Heart right ventricle (tissue), 16 donors: ENCODE data around the gene FAM200A. TPM values are rescaled to one million over a fixed set of nuclear protein-coding genes. Genes with fewer than 3 reads are reported as not detected.

Experiments used
- ATAC-seq, 8 donors: fragments of 200-7000 bp; cut with Tn5 transposase; one replicate each; pipeline ENCODE4 v1.9.1; 2020; ENCODE audit warnings: mild to moderate bottlenecking in 8 of 8, moderate library complexity in 8 of 8, moderate number of reproducible peaks in 1 of 8
- DNase-seq, 2 donors: peaks; one replicate each; pipeline ENCODE4 v3.0.0-alpha.2; 2020
- H3K27ac ChIP-seq, 10 donors: fragments of 200-600 bp; sonication (generic) in 2 of 10; one replicate each; pipeline versions ENCODE4 v1.5.0 to v1.8.0; 2020 to 2022; ENCODE audit warnings: mild to moderate bottlenecking in 3 of 10
- H3K27me3 ChIP-seq, 7 donors: fragments of 200-600 bp; one replicate each; pipeline ENCODE4 v1.8.0; 2021 to 2022; ENCODE audit warnings: mild to moderate bottlenecking in 2 of 7
- H3K36me3 ChIP-seq, 9 donors: fragments of 200-600 bp; sonication (generic) in 1 of 9; one replicate each; pipeline versions ENCODE4 v1.5.0 to v1.8.0; 2020 to 2022; ENCODE audit warnings: mild to moderate bottlenecking in 2 of 9
- H3K4me1 ChIP-seq, 9 donors: fragments of 200-600 bp; sonication (generic) in 1 of 9; one replicate each; pipeline versions ENCODE4 v1.5.0 to v1.8.0; 2020 to 2022; ENCODE audit warnings: mild to moderate bottlenecking in 4 of 9
- H3K4me3 ChIP-seq, 10 donors: fragments of 200-600 bp; sonication (generic) in 2 of 10; one replicate each; pipeline versions ENCODE4 v1.5.0 to v1.8.0; 2020 to 2022; ENCODE audit warnings: mild to moderate bottlenecking in 7 of 10, moderate library complexity in 2 of 10
- H3K9me3 ChIP-seq, 11 donors: fragments of 200-600 bp in 10 of 11; sonication (generic) in 2 of 11; one replicate each; pipeline versions ENCODE4 v1.5.0 to v1.8.0; 2013 to 2022; ENCODE audit warnings: mild to moderate bottlenecking in 2 of 11, control low read depth in 1 of 11, moderate library complexity in 1 of 11
- CTCF ChIP-seq, 9 donors: fragments of 200-600 bp; sonication (generic) in 2 of 9; IDR thresholded peaks; one replicate each; pipeline versions ENCODE4 v1.5.0 to v1.8.0; 2021 to 2022; ENCODE audit warnings: antibody characterized with exemption in 9 of 9, mild to moderate bottlenecking in 5 of 9, moderate library complexity in 1 of 9
- WGBS, 2 donors: extraction: QIAGEN DNeasy Blood & Tissue Kit; methylation state at CpG; one replicate each; pipeline ENCODE4 v1.1.7; 2013; ENCODE audit warnings: inconsistent platforms in 1 of 2; 5-methylcytosine and 5-hydroxymethylcytosine counted together
- intact Hi-C, 10 donors: fragments of 100-400 bp; cut with DNase I; formaldehyde crosslinking; loops; one replicate each; pipeline versions ENCODE4 v1.11.1 to v1.14.2; 2022
- long read RNA-seq, 3 donors: library from polyadenylated mRNA; unstranded; transcript quantifications; one replicate each; pipeline ENCODE4 v2.0.0, GENCODE V29; 2020 to 2021
- polyA plus RNA-seq, 2 donors: library from polyadenylated mRNA; stranded (reverse); fragments of 200-250 nt; gene quantifications; one replicate each; pipeline ENCODE4 v1.2.3, GENCODE V29; 2013
- total RNA-seq, 10 donors: library from RNA; stranded (reverse); fragmentation: NEBNext Ultra II Directional in 3 of 10; extraction: Animal tissue kit (Norgen Biotek cat#: 25700) in 3 of 10; gene quantifications; one replicate each; pipeline versions ENCODE4 v1.2.1 to v1.2.4, GENCODE V29; 2021 to 2023
- donor health status: Arrhythmogenic right ventricular cardiomyopathy.
- donor health status: ischemic (EF 13 %, LVEDD 7.1; RV severe dilation, severe dysfunction).
- donor health status: healthy with polysubstance abuse.
- donor health status: DM: no; HTN: yes; CAD: no.
- donor health status: DM: no; HTN: no; CAD: no.
- donor health status: ischemic (EF 25% LVEDD 6.9; RV normal size, moderate dysfunction).
- donor health status: ischemic (EF 25% LVEDD 5.7; RV mildly dilated, moderate dysfunction).
- donor health status: healthy.
- donor health status: DM: yes; HTN: yes; CAD: no.
- donor health status: Ischemic cardiomyopathy.
- donor health status: ischemic (EF 35%, LVEDD 5.7; RV mildly dilated, moderate dysfunction).
- donor health status: nonischemic (EF 11% LVEDD 7.7; RV severe dilation, severe dysfunction).
- donor health status: DM: yes; HTN: yes; CAD: no.
- donor health status: PGD.
- donor health status: ischemic (EF 29% LVEDD 5.4; RV normal size, mild dysfunction).
- donor health status: nonischemic (EF 23%, LVEDD 6.1; RV moderate dilation, normal function).

The FAM200A gene
- 1 to 10 TPM; 4.3 to 7.7 (median 5.6) TPM for total RNA-seq
- 1 to 10 TPM; 3.4 to 7.5 TPM for polyA plus RNA-seq
- long read RNA-seq, donor 1, transcript FAM200A-202 (2 exons, 2,480 nt), result major isoform, 8 of 14 reads
- long read RNA-seq, donor 1, partial matches to known transcripts, result 0 of 14 reads
- long read RNA-seq, donor 1, other reads (novel, unspliced or antisense), result 6 of 14 reads
- long read RNA-seq, donor 2, transcript FAM200A-202 (2 exons, 2,480 nt), result major isoform, 9 of 15 reads
- long read RNA-seq, donor 2, partial matches to known transcripts, result 0 of 15 reads
- long read RNA-seq, donor 2, other reads (novel, unspliced or antisense), result 5 of 15 reads
- long read RNA-seq, donor 3, transcript FAM200A-202 (2 exons, 2,480 nt), result major isoform, 14 of 21 reads
- long read RNA-seq, donor 3, partial matches to known transcripts, result 1 of 21 reads
- long read RNA-seq, donor 3, other reads (novel, unspliced or antisense), result 6 of 21 reads

GRCh38 chr7:99551767-99552463 is at the start of gene FAM200A:
TSS of gene FAM200A (minus strand) at chr7:99552114. CDS start at chr7:99548407, 3,707 bp downstream.
- Histone ChIP-seq H3K4me1 (peaks cover 0 to 29% (median 21%) of the 10 kb centered on the region in 9 donors), H3K27me3 (no peaks in the 10 kb centered on the region), H3K36me3 (peaks cover 0 to 49% (median 15%) of the 10 kb centered on the region in 9 donors), H3K4me3 (peak within 1 kb of the TSS; percentile 39 to 97 (median 87)), H3K27ac (peak within 1 kb of the TSS; percentile 6 to 96 (median 90)), H3K9me3 (peaks cover 0 to 31% (median 7%) of the 10 kb centered on the region in 11 donors)
- DNase-seq (peak; percentile 90 to 92), ATAC-seq (peak; percentile 97 to 100 (median 99))
- 0% methylated on average over 37 of the region's 37 CpGs for WGBS, 2 donors
- TF ChIP-seq CTCF (IDR thresholded peaks at IDR 0.05), result no peak
- intact Hi-C loops, result loop anchor here in 8 of 10 donors (5.0 to 10.0 kb wide), 4 partner anchors 45 to 65 kb away; partner anchors contain the start of genes ZKSCAN5 (in 6 of the 8), ZNF394 (in 6 of the 8) and ZSCAN25 (in 1 of the 8)

GRCh38 chr7:99599836-99600235 is 47.9 kb upstream of the FAM200A start:
- DNase-seq, result no peak
- H3K27ac ChIP-seq, result no peak overlapping the region
- peaks cover 0 to 7% (median 0%) of the 10 kb centered on the region in 7 donors for H3K27me3 ChIP-seq
- no peaks in the 10 kb centered on the region for H3K4me1 ChIP-seq
- H3K9me3 ChIP-seq, result no peaks in the 10 kb centered on the region
- no peak overlapping the region for H3K4me3 ChIP-seq
- H3K36me3 ChIP-seq, result no peaks in the 10 kb centered on the region
- intact Hi-C loops, result no loop called here
- TF ChIP-seq CTCF (IDR thresholded peaks at IDR 0.05), result no peak
- ATAC-seq, result no peak
- 71 to 79% methylated on average over 4 of the region's 4 CpGs for WGBS, 2 donors

GRCh38 chr7:99597762-99598501 is 46.0 kb upstream of the FAM200A start, which contains the start of gene TMEM225B:
TSS of gene TMEM225B (plus strand) at chr7:99598267. CDS start at chr7:99604389, 6,122 bp downstream.
- ATAC-seq, result no peak
- no peaks in the 10 kb centered on the region for H3K36me3 ChIP-seq

More at GRCh38 chr7:99597762-99598501, 46.0 kb upstream of the FAM200A start, which contains the start of gene TMEM225B:
- Histone ChIP-seq H3K4me3 (no peak within 1 kb of the TSS), H3K27ac (no peak within 1 kb of the TSS), H3K4me1 (no peaks in the 10 kb centered on the region), H3K27me3 (peaks cover 0 to 7% (median 0%) of the 10 kb centered on the region in 7 donors), H3K9me3 (no peaks in the 10 kb centered on the region)
- WGBS, 2 donors, result 41 to 55% methylated on average over 34 of the region's 34 CpGs
- no peak for TF ChIP-seq CTCF (IDR thresholded peaks at IDR 0.05)
- no peak for DNase-seq
- intact Hi-C loops, result no loop called here
